Stomach (tissue), 4 donors: ENCODE results near the gene GRK1.

Source experiments
- CTCF ChIP-seq, 7 experiments: fragments of 450-650 bp in 4 of 7; fragments of 200-600 bp in 3 of 7; sonication (generic) in 3 of 7; IDR thresholded peaks; one replicate each; pipeline ENCODE4 v1.5.1; 2016 to 2019; ENCODE audit warnings: antibody characterized with exemption in 7 of 7, control low read depth in 2 of 7, mild to moderate bottlenecking in 1 of 7
- EP300 ChIP-seq: sonication (generic); formaldehyde crosslinking; IDR thresholded peaks from one replicate; pipeline ENCODE4 v1.6.1; 2017; ENCODE audit warnings: antibody characterized with exemption
- POLR2A ChIP-seq, 4 donors: fragments of 450-650 bp; IDR thresholded peaks; one replicate each; pipeline ENCODE4 v1.6.1; 2016; ENCODE audit warnings: antibody characterized with exemption in 4 of 4, control low read depth in 2 of 4, mild to moderate bottlenecking in 1 of 4, moderate library complexity in 1 of 4
- POLR2AphosphoS5 ChIP-seq, 3 donors: sonication (generic); formaldehyde crosslinking; IDR thresholded peaks; one replicate each; pipeline ENCODE4 v1.6.1; 2016; ENCODE audit warnings: antibody characterized with exemption in 3 of 3

GRCh38 chr13:113741191-113741668 lies 74.2 kb downstream of the GRK1 start:
- no peak for TF ChIP-seq CTCF (IDR thresholded peaks at IDR 0.05)
- TF ChIP-seq POLR2A (IDR thresholded peaks at IDR 0.05): no peak
- no peak for TF ChIP-seq POLR2AphosphoS5 (IDR thresholded peaks at IDR 0.05)
- TF ChIP-seq EP300: no peak
